Measurements from ENCODE around the gene MINAR2. TPM values are rescaled to one million over a fixed set of nuclear protein-coding genes. Genes with fewer than 3 reads are reported as not detected.

The MINAR2 gene
- total and polyA plus RNA-seq, 9 of the 15 experiments (the other 6 are each of a cell fraction or from before 2014, with no cell fraction given) = not detected

DNA sequence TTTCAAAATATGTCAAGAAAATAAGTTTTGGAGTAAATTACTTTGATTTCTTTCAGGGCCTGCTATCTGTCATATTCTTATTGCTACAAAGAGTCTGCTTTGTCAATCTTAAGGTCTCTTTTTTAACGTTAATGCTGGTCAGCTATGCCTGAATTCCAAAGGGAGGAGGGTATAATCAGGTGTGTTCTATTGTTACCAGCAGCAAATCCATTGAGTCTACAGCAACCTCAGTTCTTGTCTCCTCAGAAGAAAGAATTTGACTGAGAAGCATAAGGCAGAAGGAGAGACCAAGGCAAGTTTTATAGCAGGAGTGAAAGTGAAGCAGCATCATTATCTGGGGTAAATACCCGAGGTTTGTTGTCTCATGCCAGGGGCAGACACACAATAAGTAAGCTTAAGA, 23.7 kb upstream of the MINAR2 start:
- FAIRE-seq = no peak
- in situ Hi-C loops (cut with MboI) = no loop called here
- no TSS peak for BruUV-seq (replicated peaks)

GRCh38 chr5:129724647-129725046, 23.2 kb upstream of the MINAR2 start:
- ATAC-seq = no peak
- Histone ChIP-seq H3K27ac (ENCODE audit: extremely low read depth, low read depth, low read length) (no peak overlapping the region), H3K79me2 (ENCODE audit: control insufficient read depth, insufficient read depth, low read length) (no peaks in the 10 kb centered on the region), H3K4me2 (ENCODE audit: insufficient read depth, low read length) (no peak overlapping the region), H3K9ac (ENCODE audit: insufficient read depth in 1 of 2, low read depth in 2 of 2, low read length in 2 of 2) (no peak overlapping the region), H3K9me1 (ENCODE audit: control insufficient read depth, insufficient read depth, low read length) (no peaks in the 10 kb centered on the region), H3K9me3 (replicated peaks; ENCODE audit: control insufficient read depth, insufficient read depth, low read depth, low read length) (no peaks in the 10 kb centered on the region), H3K36me3 (ENCODE audit: control insufficient read depth, insufficient read depth, low read length) (no peaks in the 10 kb centered on the region), H4K20me1 (replicated peaks; ENCODE audit: control insufficient read depth, insufficient read depth, low read length) (no peaks in the 10 kb centered on the region), H3K4me3 (no peak overlapping the region), H3K4me1 (replicated peaks in 1 of 2; ENCODE audit: control insufficient read depth in 2 of 2, insufficient read depth in 2 of 2, low read length in 2 of 2) (no peaks in the 10 kb centered on the region), H3K27me3 (ENCODE audit: control insufficient read depth in 2 of 2, insufficient read depth in 2 of 2, low read length in 2 of 2) (no peaks in the 10 kb centered on the region), H2AFZ (ENCODE audit: low read depth, low read length) (no peak overlapping the region)
- TF ChIP-seq POLR2H (tag; IDR thresholded peaks at IDR 0.05; ENCODE audit: low read depth) = no peak
- TF ChIP-seq E2F1 (CRISPR knock-in tag; IDR thresholded peaks at IDR 0.05) = no peak
- no peak for TF ChIP-seq KDM2B (CRISPR knock-in tag; IDR thresholded peaks at IDR 0.05)
- TF ChIP-seq DIDO1 (tag; IDR thresholded peaks at IDR 0.05; ENCODE audit: low read depth) = no peak
- TF ChIP-seq NFRKB (IDR thresholded peaks at IDR 0.05; ENCODE audit: low read depth) = no peak
- no peak for TF ChIP-seq FOS (IDR thresholded peaks at IDR 0.05; ENCODE audit: extremely low read depth, insufficient read length)
- no peak for DNase-seq (ENCODE audit: extremely low read depth in 1 of 4, low spot score in 3 of 4)
- no peak for FAIRE-seq
- 3% methylated on average over 4 of the region's 4 CpGs for WGBS (ENCODE audit: insufficient coverage, low coverage, missing lambda C conversion rate)
- ChIA-PET CTCF (ENCODE audit: low intra/inter-chr PET ratio) (no interaction called here), POLR2A (no interaction called here)
- BruUV-seq (replicated peaks) = no TSS peak
- in situ Hi-C loops (cut with MboI) (no loop called here), intact Hi-C loops (cut with micrococcal nuclease) (no loop called here)

More for the DNA sequence above, 23.7 kb upstream of the MINAR2 start:
- H3K27me3 ChIP-seq (ENCODE audit: control insufficient read depth in 2 of 2, insufficient read depth in 2 of 2, low read length in 2 of 2) = no peaks in the 10 kb centered on the region
- H4K20me1 ChIP-seq (replicated peaks; ENCODE audit: control insufficient read depth, insufficient read depth, low read length) = no peaks in the 10 kb centered on the region
- no peak overlapping the region for H3K4me2 ChIP-seq (ENCODE audit: insufficient read depth, low read length)
- no peak overlapping the region for H3K4me3 ChIP-seq
- no peaks in the 10 kb centered on the region for H3K9me3 ChIP-seq (replicated peaks; ENCODE audit: control insufficient read depth, insufficient read depth, low read depth, low read length)
- H3K9ac ChIP-seq (ENCODE audit: insufficient read depth in 1 of 2, low read depth in 2 of 2, low read length in 2 of 2) = no peak overlapping the region
- no peaks in the 10 kb centered on the region for H3K9me1 ChIP-seq (ENCODE audit: control insufficient read depth, insufficient read depth, low read length)
- TF ChIP-seq PHB (CRISPR knock-in tag; IDR thresholded peaks at IDR 0.05) = no peak
- TF ChIP-seq FOXK2 (conservative IDR thresholded peaks at IDR 0.05 in 1 of 2, IDR thresholded peaks at IDR 0.05 in 1 of 2; ENCODE audit: low read depth in 2 of 2) = no peak
- H3K36me3 ChIP-seq (ENCODE audit: control insufficient read depth, insufficient read depth, low read length) = no peaks in the 10 kb centered on the region
- ATAC-seq (no peak), DNase-seq (ENCODE audit: extremely low read depth in 1 of 4, low spot score in 3 of 4) (no peak)
- 0% methylated on average over 2 of the region's 2 CpGs for WGBS (ENCODE audit: insufficient coverage, low coverage, missing lambda C conversion rate)
- intact Hi-C loops (cut with micrococcal nuclease) = no loop called here
- no peak overlapping the region for H3K27ac ChIP-seq (ENCODE audit: extremely low read depth, low read depth, low read length)
- ChIA-PET CTCF (ENCODE audit: low intra/inter-chr PET ratio) (no interaction called here), POLR2A (no interaction called here)
- H3K79me2 ChIP-seq (ENCODE audit: control insufficient read depth, insufficient read depth, low read length) = no peaks in the 10 kb centered on the region
- no peak overlapping the region for H2AFZ ChIP-seq (ENCODE audit: low read depth, low read length)
- no peaks in the 10 kb centered on the region for H3K4me1 ChIP-seq (replicated peaks in 1 of 2; ENCODE audit: control insufficient read depth in 2 of 2, insufficient read depth in 2 of 2, low read length in 2 of 2)
